ENCODE measurements around the gene TSPAN4.

GRCh38 chr11:845872-846495, 3.3 kb downstream of the TSPAN4 start:
- TF ChIP-seq POLR2A (IDR thresholded peaks at IDR 0.05; ENCODE audit: low read length) = no peak
- TF ChIP-seq GATA1 (IDR thresholded peaks at IDR 0.05; ENCODE audit: low read depth, low read length) = no peak
